PC-3 (cell line): ENCODE data around the gene ZNF195. TPM values are rescaled to one million over a fixed set of nuclear protein-coding genes. Genes with fewer than 3 reads are reported as not detected.
"Not testable (repeated sequence)": the region's sequence is repeated elsewhere in the genome, so short reads cannot be mapped to it uniquely, and the experiment has no call there.

Experiments used
- ATAC-seq: fragments of 200-7000 bp; cut with Tn5 transposase; 2 replicates; pipeline ENCODE4 v1.9.1; 2020; ENCODE audit warnings: mild to moderate bottlenecking, moderate library complexity
- BruUV-seq: library from RNA; stranded (reverse); fragments of 400-500 nt; replicated peaks from 2 replicates; lab custom pipeline; 2021; lab: Mats Ljungman, UMichigan
- CTCF ChIA-PET: fragments of 300-600 bp; sonication (Branson Sonifier 250); formaldehyde crosslinking; loops from one replicate; lab custom pipeline; 2022; ENCODE audit warnings: antibody characterized with exemption; lab: Charles Lee
- POLR2A ChIA-PET: fragments of 300-600 bp; sonication (Branson Sonifier 250); formaldehyde crosslinking; loops from one replicate; lab custom pipeline; 2022; ENCODE audit warnings: antibody characterized with exemption; ENCODE audit not compliant: unreplicated experiment; lab: Charles Lee
- DNase-seq: peaks from one replicate; pipeline ENCODE4 v3.0.0-alpha.2; 2015
- H2AFZ ChIP-seq: fragments of 300-600 bp; sonication (generic); 2 replicates; pipeline ENCODE4 v1.6.0; 2016; ENCODE audit warnings: antibody characterized with exemption, low read length
- H3F3A ChIP-seq: fragments of 300-600 bp; sonication (generic); one replicate; pipeline ENCODE4 v1.6.0; 2017; ENCODE audit warnings: antibody characterized with exemption, low read length, control low read depth, mild to moderate bottlenecking; ENCODE audit not compliant: unreplicated experiment
- H3K27ac ChIP-seq: fragments of 300-600 bp; sonication (generic); 2 replicates; pipeline ENCODE4 v1.5.1; 2016; ENCODE audit warnings: mild to moderate bottlenecking, low read length
- H3K27me3 ChIP-seq: fragments of 300-600 bp; sonication (generic); 2 replicates; pipeline ENCODE4 v1.6.1; 2016; ENCODE audit warnings: low read length, mixed read lengths
- H3K36me3 ChIP-seq: fragments of 300-600 bp; sonication (generic); 2 replicates; pipeline ENCODE4 v1.6.1; 2016; ENCODE audit warnings: low read depth, mixed run types, low read length, mixed read lengths
- H3K4me1 ChIP-seq: fragments of 300-600 bp; sonication (generic); 2 replicates; pipeline ENCODE4 v1.5.1; 2016; ENCODE audit warnings: low read length; ENCODE audit not compliant: insufficient read depth
- H3K4me2 ChIP-seq: fragments of 300-600 bp; sonication (generic); 2 replicates; pipeline ENCODE4 v1.6.0; 2016; ENCODE audit warnings: low read length
- H3K4me3 ChIP-seq: fragments of 300-600 bp; sonication (generic); 2 replicates; pipeline ENCODE4 v1.5.1; 2016; ENCODE audit warnings: mild to moderate bottlenecking, low read length, mixed read lengths
- H3K79me2 ChIP-seq: fragments of 300-600 bp; sonication (generic); 2 replicates; pipeline ENCODE4 v1.6.1; 2017; ENCODE audit warnings: low read length, mixed read lengths
- H3K9ac ChIP-seq: fragments of 300-600 bp; sonication (generic); 2 replicates; pipeline ENCODE4 v1.6.0; 2016; ENCODE audit warnings: mild to moderate bottlenecking, low read length
- H3K9me2 ChIP-seq: fragments of 300-600 bp; sonication (generic); replicated peaks from 2 replicates; pipeline ENCODE4 v1.6.1; 2016; ENCODE audit warnings: mixed run types, low read length, mixed read lengths
- H3K9me3 ChIP-seq: fragments of 300-600 bp; sonication (generic); 2 replicates; pipeline ENCODE4 v1.6.1; 2016; ENCODE audit warnings: low read length, mixed read lengths
- H4K20me1 ChIP-seq: fragments of 300-600 bp; sonication (generic); 2 replicates; pipeline ENCODE4 v1.6.1; 2016; ENCODE audit warnings: low read length, mixed read lengths
- CTCF ChIP-seq: fragments of 300-600 bp; sonication (generic); conservative IDR thresholded peaks from 2 replicates; pipeline ENCODE4 v1.5.1; 2017; ENCODE audit warnings: antibody characterized with exemption, low read depth, mild to moderate bottlenecking, low read length
- EZH2 ChIP-seq: fragments of 300-600 bp; sonication (generic); IDR thresholded peaks from one replicate; pipeline ENCODE4 v1.6.1; 2017; ENCODE audit warnings: antibody characterized with exemption, mild to moderate bottlenecking, low read length; ENCODE audit not compliant: unreplicated experiment
- EZH2phosphoT487 ChIP-seq: fragments of 300-600 bp; sonication (generic); IDR thresholded peaks from 2 replicates; pipeline ENCODE4 v1.6.1; 2018; ENCODE audit warnings: mild to moderate bottlenecking, antibody characterized with exemption, low read length, borderline replicate concordance
- intact Hi-C: fragments of 100-400 bp; cut with micrococcal nuclease; formaldehyde crosslinking; loops from 2 replicates; pipeline ENCODE4 v1.9.0; 2023
- total RNA-seq: library from RNA; depleted of rRNA; stranded (reverse); fragments of >200 nt; gene quantifications from 2 replicates; pipeline ENCODE4 v1.2.3, GENCODE V29; 2014

ZNF195 gene
- total RNA-seq, 1 experiment from 2014 or later: 47.9 TPM

- Histone ChIP-seq H3K79me2 (no peaks in the 10 kb centered on the region), H4K20me1 (no peaks in the 10 kb centered on the region), H3K9me2 (no peaks in the 10 kb centered on the region), H3K9me3 (no peaks in the 10 kb centered on the region), H3F3A (no peaks in the 10 kb centered on the region), H3K9ac (no peak overlapping the region), H3K4me2 (no peak overlapping the region), H2AFZ (no peak overlapping the region), H3K27me3 (peaks cover 13% of the 10 kb centered on the region), H3K36me3 (no peaks in the 10 kb centered on the region), H3K4me1 (0 out of 2 replicates have a peak, but pooled peaks cover 6% of the 10 kb centered on the region), H3K27ac (no peak overlapping the region), H3K4me3 (no peak overlapping the region)
- no peak for TF ChIP-seq EZH2phosphoT487
- no peak for TF ChIP-seq EZH2
- no peak for TF ChIP-seq CTCF
- DNase-seq: no peak
- ChIA-PET POLR2A (no interaction called here), CTCF (no interaction called here)
- no TSS peak for BruUV-seq
- ATAC-seq: no peak
- intact Hi-C loops: no loop called here
These were observed 40.2 kb downstream of the ZNF195 start for GRCh38 chr11:3338569-3339339.

GRCh38 chr11:3336420-3336819 is 42.5 kb downstream of the ZNF195 start:
- DNase-seq, H3F3A ChIP-seq, H3K9me3 ChIP-seq, H3K9ac ChIP-seq, H4K20me1 ChIP-seq, H3K27ac ChIP-seq, intact Hi-C loops, H3K36me3 ChIP-seq, H2AFZ ChIP-seq, H3K4me3 ChIP-seq, ATAC-seq, H3K79me2 ChIP-seq, BruUV-seq, H3K27me3 ChIP-seq, H3K9me2 ChIP-seq, POLR2A ChIA-PET, H3K4me1 ChIP-seq, H3K4me2 ChIP-seq, CTCF ChIA-PET: not testable (repeated sequence)

- POLR2A ChIA-PET, H3K4me1 ChIP-seq, H3K9me2 ChIP-seq, H3K9me3 ChIP-seq, intact Hi-C loops, H3F3A ChIP-seq, H4K20me1 ChIP-seq, H2AFZ ChIP-seq, DNase-seq, H3K36me3 ChIP-seq, H3K9ac ChIP-seq, H3K27ac ChIP-seq, CTCF ChIA-PET, BruUV-seq, H3K27me3 ChIP-seq, ATAC-seq, H3K4me3 ChIP-seq, H3K4me2 ChIP-seq, H3K79me2 ChIP-seq: not testable (repeated sequence)
These were observed 45.8 kb downstream of the ZNF195 start for GRCh38 chr11:3333157-3333556.

GRCh38 chr11:3331078-3331477 is 47.9 kb downstream of the ZNF195 start:
- intact Hi-C loops, POLR2A ChIA-PET, H3F3A ChIP-seq, H3K9me2 ChIP-seq, H3K4me2 ChIP-seq, H3K27me3 ChIP-seq, BruUV-seq, DNase-seq, H3K36me3 ChIP-seq, H4K20me1 ChIP-seq, CTCF ChIA-PET, H3K9ac ChIP-seq, H3K4me1 ChIP-seq, H2AFZ ChIP-seq, H3K27ac ChIP-seq, H3K4me3 ChIP-seq, ATAC-seq, H3K79me2 ChIP-seq, H3K9me3 ChIP-seq: not testable (repeated sequence)

- H3F3A ChIP-seq, H3K9me2 ChIP-seq, H3K4me3 ChIP-seq, H4K20me1 ChIP-seq, H2AFZ ChIP-seq, intact Hi-C loops, DNase-seq, POLR2A ChIA-PET, ATAC-seq, BruUV-seq, H3K4me2 ChIP-seq, H3K79me2 ChIP-seq, H3K9ac ChIP-seq, H3K9me3 ChIP-seq, H3K27ac ChIP-seq, H3K27me3 ChIP-seq, CTCF ChIA-PET, H3K36me3 ChIP-seq, H3K4me1 ChIP-seq: not testable (repeated sequence)
These were observed 48.9 kb downstream of the ZNF195 start for GRCh38 chr11:3330064-3330463.

GRCh38 chr11:3328503-3328902 is 50.4 kb downstream of the ZNF195 start:
- H3K9ac ChIP-seq, H3K36me3 ChIP-seq, H3K27ac ChIP-seq, H4K20me1 ChIP-seq, H3K4me2 ChIP-seq, H3K4me3 ChIP-seq, BruUV-seq, intact Hi-C loops, CTCF ChIA-PET, H3K9me3 ChIP-seq, H3K27me3 ChIP-seq, H3K4me1 ChIP-seq, H3K79me2 ChIP-seq, POLR2A ChIA-PET, H3K9me2 ChIP-seq, H3F3A ChIP-seq, DNase-seq, H2AFZ ChIP-seq, ATAC-seq: not testable (repeated sequence)
